ENCODE measurements around the gene COL12A1.

The COL12A1 gene

GRCh38 chr6:75205776-75206575, at the start of gene COL12A1:
COL12A1 (minus strand) TSS chr6:75206053; CDS start chr6:75202792, 3,261 bp downstream.
- peak; percentile 96 for DNase-seq (ENCODE audit: low spot score)

DNA sequence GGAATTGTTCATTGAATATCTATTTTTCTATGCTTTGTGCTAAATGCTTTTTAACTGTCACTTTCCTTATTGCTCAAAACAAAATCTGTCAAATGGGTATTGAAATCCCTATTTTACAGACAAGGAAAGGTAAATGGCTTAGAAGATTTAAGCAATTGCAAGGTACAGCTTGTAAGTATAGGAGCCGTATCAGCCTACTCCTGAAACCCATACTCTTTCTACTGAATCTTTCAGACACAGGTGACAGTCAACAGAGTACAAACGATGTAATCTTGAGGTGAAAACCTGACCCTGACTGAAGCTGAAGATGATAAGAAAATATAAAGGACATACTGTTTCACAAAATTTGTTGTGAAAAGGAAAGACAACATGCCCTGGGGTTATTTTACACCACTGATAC, 44.7 kb upstream of the COL12A1 start:
- no peak for DNase-seq (ENCODE audit: low spot score)

GRCh38 chr6:75249837-75250236, 44.0 kb upstream of the COL12A1 start:
- no peak for DNase-seq (ENCODE audit: low spot score)

DNA sequence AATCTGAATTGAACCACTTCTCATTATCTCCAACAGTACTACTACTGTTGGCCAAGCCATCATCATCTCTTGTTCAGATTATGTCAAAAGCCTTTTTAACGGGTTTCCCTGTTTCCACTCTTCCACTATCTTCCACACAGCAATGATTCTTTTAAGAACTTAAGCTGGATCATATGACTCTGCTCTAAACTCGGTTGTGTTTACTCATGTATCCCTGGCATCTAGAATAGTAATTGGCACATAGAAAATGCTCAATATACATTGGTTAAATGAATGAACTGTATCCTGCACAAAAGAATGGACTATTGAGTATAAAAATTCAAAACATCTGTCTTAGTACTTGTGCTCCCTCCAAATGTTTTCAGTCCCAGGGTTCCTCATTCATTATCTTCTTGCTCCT, 40.5 kb upstream of the COL12A1 start:
- DNase-seq (ENCODE audit: low spot score) = no peak

- DNase-seq (ENCODE audit: low spot score) = peak; percentile 10
Measured at GRCh38 chr6:75244063-75244584, 38.3 kb upstream of the COL12A1 start.

DNA sequence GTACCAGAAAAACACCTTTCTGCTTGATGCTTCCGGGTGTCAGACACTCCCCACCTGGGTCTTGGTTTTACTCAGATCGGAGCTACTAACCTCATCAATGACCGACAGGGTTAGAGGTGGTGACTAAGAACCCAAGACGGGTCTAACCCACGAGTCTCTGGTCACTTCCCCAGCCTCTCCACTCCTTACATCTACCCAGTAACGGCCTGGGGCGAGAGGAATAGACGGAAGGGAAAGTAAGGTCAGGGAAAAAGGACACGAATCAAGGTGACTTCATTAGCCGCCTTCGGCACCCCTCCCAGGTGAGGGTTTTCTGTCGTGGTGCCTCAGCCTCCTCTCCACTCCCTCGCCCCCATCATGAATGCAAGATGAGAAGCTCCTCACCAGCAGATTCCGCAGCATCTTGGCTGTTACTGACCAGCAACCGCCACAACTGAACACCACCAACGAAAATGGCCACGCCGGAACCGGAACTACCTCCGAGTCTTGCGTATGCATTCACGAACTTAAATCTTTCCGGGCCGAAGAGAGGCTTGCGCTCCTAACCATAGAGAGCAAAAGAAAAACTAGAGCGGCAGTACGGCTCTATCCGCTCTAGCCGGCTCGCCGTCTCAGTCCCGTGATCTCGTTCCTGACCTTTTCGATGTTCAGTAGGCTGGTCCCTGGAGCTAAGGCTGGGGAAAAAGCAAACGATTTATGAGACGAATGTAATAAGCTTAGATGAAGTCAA, 37.6 kb upstream of the COL12A1 start, which contains the start of gene COX7A2:
Gene COX7A2 (minus strand): TSS at position 469 of the 730 bp plus-strand sequence. CDS start 67 bp downstream, at position 402.
- DNase-seq (ENCODE audit: low spot score) = peak; percentile 90

DNA sequence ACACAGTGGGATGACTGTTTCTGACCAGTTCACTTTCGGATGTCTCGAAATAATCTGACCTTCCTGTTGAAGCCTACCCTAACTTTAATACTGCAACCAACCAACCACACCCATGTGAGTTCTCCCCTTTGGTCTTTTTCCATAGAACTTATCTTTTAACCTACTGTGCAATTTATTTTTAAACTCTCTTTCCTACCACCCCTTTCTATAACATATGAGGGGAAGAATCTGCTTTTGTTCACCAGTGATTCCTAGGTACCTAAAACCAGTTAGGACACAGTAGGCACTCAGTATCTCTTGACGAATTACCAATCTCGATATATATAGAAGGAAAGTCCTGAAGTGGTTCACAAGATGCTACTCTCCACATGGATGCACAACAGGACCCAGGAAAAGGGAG, 30.8 kb upstream of the COL12A1 start:
- no peak for DNase-seq (ENCODE audit: low spot score)

- DNase-seq (ENCODE audit: low spot score) = no peak
Measured at GRCh38 chr6:75235271-75235670, 29.4 kb upstream of the COL12A1 start.

GRCh38 chr6:75234126-75234865, 28.4 kb upstream of the COL12A1 start:
- no peak for DNase-seq (ENCODE audit: low spot score)

- no peak for DNase-seq (ENCODE audit: low spot score)
Measured at GRCh38 chr6:75233092-75233615, 27.3 kb upstream of the COL12A1 start.

DNA sequence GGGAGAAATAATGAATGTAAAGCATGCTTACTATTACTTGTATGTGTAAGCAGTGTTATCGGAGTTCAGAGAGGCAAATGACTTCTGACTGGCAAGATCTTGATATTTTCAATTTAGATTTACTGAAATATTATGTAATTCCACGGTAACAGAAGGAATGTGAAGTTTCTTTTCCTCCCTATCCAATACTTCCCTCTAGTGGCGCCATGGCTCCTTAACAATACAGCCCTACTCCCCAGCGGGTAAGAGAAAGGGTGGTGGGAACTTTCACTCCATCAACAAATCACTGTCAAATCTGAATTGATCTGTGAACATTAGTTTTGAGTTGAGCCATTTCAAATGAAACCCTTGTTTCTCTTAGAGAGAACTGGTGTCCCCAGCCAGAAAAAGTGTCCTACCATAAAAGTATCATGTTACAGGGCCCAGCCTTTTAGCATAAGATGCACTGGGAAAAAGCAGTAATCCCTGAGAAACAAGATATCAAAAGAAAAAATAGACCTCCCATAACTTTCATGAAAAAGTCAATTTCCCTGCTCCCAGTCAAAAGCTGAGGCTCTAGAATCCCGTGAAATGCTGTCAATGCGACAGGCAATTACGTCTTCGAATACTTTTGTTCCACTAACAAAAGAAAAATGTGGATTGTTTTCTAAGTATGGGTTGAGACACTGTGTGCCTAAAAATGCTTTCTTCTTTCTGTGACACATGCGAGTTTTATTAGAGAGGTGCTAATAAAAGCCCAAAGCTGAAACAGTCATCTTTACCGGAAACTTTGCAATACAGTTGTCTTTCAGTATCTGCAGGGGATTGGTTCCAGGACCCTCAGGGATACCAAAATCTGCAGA, 24.9 kb upstream of the COL12A1 start:
- DNase-seq (ENCODE audit: low spot score) = peak; percentile 81

DNA sequence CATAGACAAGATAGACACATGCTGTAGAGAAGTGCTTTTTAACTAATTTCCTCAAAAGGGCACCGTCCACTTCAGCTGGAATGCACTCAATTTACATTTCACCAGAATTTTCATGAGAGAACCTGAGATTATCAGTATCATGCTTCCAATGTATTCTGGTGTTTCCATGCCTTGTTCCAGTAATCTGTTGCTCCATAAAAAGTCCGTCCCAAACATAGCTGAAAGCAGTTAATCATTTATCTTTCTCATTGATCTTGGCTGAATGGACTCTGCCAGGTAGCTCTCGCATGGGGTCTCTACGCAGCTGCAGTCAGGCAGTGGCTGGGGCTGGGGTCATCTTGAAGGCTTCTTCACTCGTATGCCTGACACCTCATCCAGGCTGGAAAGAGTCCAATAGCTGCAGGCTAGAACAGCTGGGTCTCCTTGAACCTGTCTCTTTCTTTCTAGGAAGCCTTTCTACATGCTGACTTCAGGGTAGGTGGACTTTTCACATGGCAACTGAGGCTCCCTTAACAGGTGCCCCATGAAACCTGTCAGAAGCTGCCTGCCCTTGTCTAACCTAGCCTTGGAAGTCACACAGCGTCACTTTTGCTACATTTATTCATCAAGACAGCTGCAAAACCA, 18.6 kb upstream of the COL12A1 start:
- no peak for DNase-seq (ENCODE audit: low spot score)

GRCh38 chr6:75223428-75223827, 17.6 kb upstream of the COL12A1 start:
- DNase-seq (ENCODE audit: low spot score) = no peak

DNA sequence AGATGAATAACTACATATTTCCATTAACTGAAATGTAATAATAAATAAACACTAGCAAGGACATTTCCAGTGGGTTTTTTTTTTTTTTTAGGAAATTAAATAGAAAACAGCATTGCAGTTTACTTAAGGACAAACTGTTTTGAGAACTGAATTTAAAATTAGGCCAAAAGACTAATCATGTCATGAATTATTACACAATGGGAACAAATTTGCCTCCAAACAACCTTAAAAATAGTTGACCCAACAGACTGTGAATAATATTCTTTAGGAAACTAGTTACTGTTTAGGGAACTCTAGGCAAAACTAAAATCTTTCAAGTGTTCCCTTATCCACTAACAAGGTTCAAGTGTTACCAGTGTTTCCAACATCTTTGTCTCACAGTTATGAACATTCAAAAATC, 16.4 kb upstream of the COL12A1 start:
- no peak for DNase-seq (ENCODE audit: low spot score)

DNA sequence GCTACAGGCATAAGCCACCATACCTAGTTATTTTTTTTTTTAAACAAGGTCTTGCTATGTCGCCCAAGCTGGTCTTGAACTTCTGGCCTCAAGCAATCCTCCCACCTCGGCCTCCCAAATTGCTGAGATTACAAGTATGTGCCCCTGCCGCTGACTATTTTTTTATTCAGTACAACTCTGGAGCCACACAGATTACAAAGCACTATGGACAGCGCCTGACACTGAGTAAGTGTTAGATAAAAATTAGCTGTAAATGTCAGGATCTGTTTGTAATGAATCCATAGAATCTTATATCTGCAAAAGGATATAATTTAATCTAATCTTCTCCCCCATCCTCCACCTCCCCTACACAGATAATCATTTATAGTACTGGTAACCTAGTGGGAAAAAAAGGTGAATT, 15.3 kb upstream of the COL12A1 start:
- DNase-seq (ENCODE audit: low spot score) = no peak

- no peak for DNase-seq (ENCODE audit: low spot score)
Measured at GRCh38 chr6:75220357-75220756, 14.5 kb upstream of the COL12A1 start.

- DNase-seq (ENCODE audit: low spot score) = no peak
Measured at GRCh38 chr6:75219263-75219662, 13.4 kb upstream of the COL12A1 start.

DNA sequence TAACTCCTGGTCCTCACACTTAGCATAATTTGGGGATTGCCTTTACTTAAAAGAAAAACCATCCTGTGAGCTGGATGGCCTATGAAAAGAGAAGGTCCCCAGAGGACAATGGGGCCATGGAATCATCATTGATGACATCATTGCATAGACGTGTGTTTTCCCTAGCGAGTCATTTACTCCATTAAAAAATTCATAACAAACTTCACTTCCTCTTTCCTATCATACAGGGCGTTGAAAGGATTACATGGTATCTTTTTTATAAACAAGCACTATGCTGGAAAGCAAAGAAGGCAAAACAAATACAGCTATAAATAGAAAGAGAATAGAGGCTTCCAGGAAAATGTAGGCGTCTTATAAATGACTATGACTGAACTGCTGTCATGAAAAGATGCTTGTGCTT, 11.3 kb upstream of the COL12A1 start:
- DNase-seq (ENCODE audit: low spot score) = peak; percentile 65

DNA sequence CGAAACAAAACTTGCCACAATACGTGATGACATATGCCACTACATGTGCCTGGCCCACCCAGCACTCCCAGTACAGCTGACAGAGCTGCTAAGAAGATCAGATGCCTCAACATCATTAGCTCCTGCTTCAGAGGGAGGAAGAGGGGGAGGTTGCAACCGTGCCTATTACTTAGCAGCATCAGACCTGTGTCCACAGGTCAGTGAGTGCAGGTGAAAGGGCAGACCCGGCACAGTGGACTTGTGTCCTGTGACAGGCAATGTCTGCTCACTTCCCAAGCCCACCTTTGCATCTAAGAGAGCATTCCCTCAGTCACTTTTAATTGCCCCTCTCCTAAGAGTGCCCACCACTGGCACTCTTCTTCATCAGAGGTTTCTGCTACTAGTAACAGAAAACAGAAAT, 9.4 kb upstream of the COL12A1 start:
- no peak for DNase-seq (ENCODE audit: low spot score)

DNA sequence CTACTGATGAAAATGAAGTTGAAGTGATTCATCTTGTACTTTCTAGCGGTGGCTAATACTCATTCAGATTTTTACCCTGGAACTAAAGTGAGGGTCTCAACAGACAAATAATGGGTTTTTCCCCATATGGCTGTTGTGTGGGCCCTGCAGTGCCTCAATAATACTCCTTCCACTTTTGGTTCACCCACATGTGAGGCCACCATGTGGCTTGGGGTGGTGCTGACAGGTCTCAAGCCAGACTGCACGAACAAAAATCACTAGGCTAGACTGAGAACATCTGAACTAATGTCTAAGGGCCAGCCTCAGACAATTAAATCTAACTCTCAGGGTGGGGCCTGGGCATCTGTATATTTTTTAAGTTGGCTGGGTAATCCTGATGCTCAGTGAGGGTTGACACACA, 7.9 kb upstream of the COL12A1 start:
- DNase-seq (ENCODE audit: low spot score) = no peak

GRCh38 chr6:75213112-75213511, 7.3 kb upstream of the COL12A1 start:
- no peak for DNase-seq (ENCODE audit: low spot score)
